Measurements from ENCODE around the gene SPOCK3. TPM values are rescaled to one million over a fixed set of nuclear protein-coding genes. Genes with fewer than 3 reads are reported as not detected.

The SPOCK3 gene
- total and polyA plus RNA-seq, 4 donors, result 0.08 to 0.42 (median 0.24) TPM

- TF ChIP-seq YY1 (IDR thresholded peaks at IDR 0.05), result no peak
Observed at GRCh38 chr4:166734797-166735196, 499.5 kb downstream of the SPOCK3 start (continued).

GRCh38 chr4:166733686-166734085 lies 500.6 kb downstream of the SPOCK3 start:
- Histone ChIP-seq H3K36me3 (ENCODE audit: control insufficient read depth in 4 of 4, insufficient read depth in 3 of 4, low read depth in 1 of 4, low read length in 3 of 4) (no peaks in the 10 kb centered on the region), H3K4me1 (ENCODE audit: control insufficient read depth in 4 of 4, insufficient read depth in 4 of 4, low read length in 3 of 4) (no peaks in the 10 kb centered on the region), H3K27me3 (ENCODE audit: control insufficient read depth in 4 of 4, insufficient read depth in 4 of 4, low read length in 3 of 4) (peaks cover 0 to 2% (median 0%) of the 10 kb centered on the region in 4 donors), H3K27ac (ENCODE audit: low read depth in 1 of 2, low read length in 2 of 2) (no peak overlapping the region), H3K9ac (ENCODE audit: low read depth in 1 of 2, low read length in 2 of 2) (no peak overlapping the region), H3K9me3 (ENCODE audit: control insufficient read depth in 4 of 4, low read length in 3 of 4) (no peaks in the 10 kb centered on the region), H3K4me3 (ENCODE audit: low read depth in 1 of 3, low read length in 3 of 3) (no peak overlapping the region)
- 77% methylated on average over 3 of the region's 3 CpGs for whole genome bisulfite sequencing
- no peak for TF ChIP-seq RAD21 (IDR thresholded peaks at IDR 0.05)
- no peak for TF ChIP-seq REST (IDR thresholded peaks at IDR 0.05)
- TF ChIP-seq JUND (IDR thresholded peaks at IDR 0.05), result no peak
- no peak for TF ChIP-seq TAF1 (conservative IDR thresholded peaks at IDR 0.05)
- no peak for TF ChIP-seq GABPA (IDR thresholded peaks at IDR 0.05 in 1 of 2, conservative IDR thresholded peaks at IDR 0.05 in 1 of 2)
- TF ChIP-seq FOXA2 (IDR thresholded peaks at IDR 0.05), result no peak
- no peak for TF ChIP-seq ATF3 (IDR thresholded peaks at IDR 0.05)
- no peak for TF ChIP-seq HNF4A (conservative IDR thresholded peaks at IDR 0.05)
- no peak for TF ChIP-seq MAX (IDR thresholded peaks at IDR 0.05)
- no peak for DNase-seq (ENCODE audit: low spot score)

GRCh38 chr4:166726832-166727231 lies 507.5 kb downstream of the SPOCK3 start:
- no peak overlapping the region for H3K9ac ChIP-seq (ENCODE audit: low read depth in 1 of 2, low read length in 2 of 2)
- no peak for DNase-seq (ENCODE audit: low spot score)
- no peaks in the 10 kb centered on the region for H3K4me1 ChIP-seq (ENCODE audit: control insufficient read depth in 4 of 4, insufficient read depth in 4 of 4, low read length in 3 of 4)
- H3K36me3 ChIP-seq (ENCODE audit: control insufficient read depth in 4 of 4, insufficient read depth in 3 of 4, low read depth in 1 of 4, low read length in 3 of 4), result no peaks in the 10 kb centered on the region
- WGBS, result 82% methylated on average over 5 of the region's 5 CpGs
- no peak overlapping the region for H3K27ac ChIP-seq (ENCODE audit: low read depth in 1 of 2, low read length in 2 of 2)
- TF ChIP-seq HNF4A (conservative IDR thresholded peaks at IDR 0.05), result no peak
- no peaks in the 10 kb centered on the region for H3K9me3 ChIP-seq (ENCODE audit: control insufficient read depth in 4 of 4, low read length in 3 of 4)
- no peak overlapping the region for H3K4me3 ChIP-seq (ENCODE audit: low read depth in 1 of 3, low read length in 3 of 3)
- H3K27me3 ChIP-seq (ENCODE audit: control insufficient read depth in 4 of 4, insufficient read depth in 4 of 4, low read length in 3 of 4), result peaks cover 0 to 2% (median 0%) of the 10 kb centered on the region in 4 donors

GRCh38 chr4:166724369-166724768 lies 509.9 kb downstream of the SPOCK3 start:
- Histone ChIP-seq H3K9me3 (ENCODE audit: control insufficient read depth in 4 of 4, low read length in 3 of 4) (no peaks in the 10 kb centered on the region), H3K36me3 (ENCODE audit: control insufficient read depth in 4 of 4, insufficient read depth in 3 of 4, low read depth in 1 of 4, low read length in 3 of 4) (no peaks in the 10 kb centered on the region), H3K4me1 (ENCODE audit: control insufficient read depth in 4 of 4, insufficient read depth in 4 of 4, low read length in 3 of 4) (no peaks in the 10 kb centered on the region), H3K27ac (ENCODE audit: low read depth in 1 of 2, low read length in 2 of 2) (no peak overlapping the region), H3K9ac (ENCODE audit: low read depth in 1 of 2, low read length in 2 of 2) (no peak overlapping the region), H3K4me3 (ENCODE audit: low read depth in 1 of 3, low read length in 3 of 3) (no peak overlapping the region), H3K27me3 (ENCODE audit: control insufficient read depth in 4 of 4, insufficient read depth in 4 of 4, low read length in 3 of 4) (peaks cover 0 to 2% (median 0%) of the 10 kb centered on the region in 4 donors)
- DNase-seq (ENCODE audit: low spot score), result no peak
- TF ChIP-seq JUND (IDR thresholded peaks at IDR 0.05), result no peak
- TF ChIP-seq EGR1 (IDR thresholded peaks at IDR 0.05; ENCODE audit: low read depth in 2 of 2), result no peak
- TF ChIP-seq HNF4A (conservative IDR thresholded peaks at IDR 0.05), result no peak
- TF ChIP-seq NR2F2 (IDR thresholded peaks at IDR 0.05), result no peak
- TF ChIP-seq HNF4G (IDR thresholded peaks at IDR 0.05), result no peak
- TF ChIP-seq ATF3 (IDR thresholded peaks at IDR 0.05), result no peak
- no peak for TF ChIP-seq TAF1 (conservative IDR thresholded peaks at IDR 0.05)
- no peak for TF ChIP-seq RAD21 (IDR thresholded peaks at IDR 0.05)
- TF ChIP-seq GABPA (IDR thresholded peaks at IDR 0.05 in 1 of 2, conservative IDR thresholded peaks at IDR 0.05 in 1 of 2), result no peak
- 74% methylated on average over 1 of the region's 1 CpG for WGBS

Measured in liver (tissue), 9 donors.